NOMO-1 (cell line): ENCODE measurements around the gene IFNAR1.
A peak's percentile ranks its signal among the peaks of the same experiment; 100 is the strongest.
"Not testable (repeated sequence)": the region's sequence is repeated elsewhere in the genome, so short reads cannot be mapped to it uniquely, and the experiment has no call there.

Experiments
- DNase-seq, 2 experiments: peaks; one replicate each; lab custom pipeline; 2025; ENCODE audit not compliant: unreplicated experiment in 2 of 2; lab: John Stamatoyannopoulos, UW

IFNAR1 gene

GRCh38 chr21:33374080-33374449 lies 49.3 kb downstream of the IFNAR1 start:
- DNase-seq: peak in 1 of 2 experiments; percentile 76

GRCh38 chr21:33374450-33375096 lies 49.8 kb downstream of the IFNAR1 start:
- peak; percentile 78 to 89 for DNase-seq

- DNase-seq: no peak
Observed at GRCh38 chr21:33375101-33375644, 50.4 kb downstream of the IFNAR1 start.

GRCh38 chr21:33377221-33377920 lies 52.6 kb downstream of the IFNAR1 start:
- DNase-seq: no peak

- no peak for DNase-seq
Observed at GRCh38 chr21:33378081-33378480, 53.3 kb downstream of the IFNAR1 start.

GRCh38 chr21:33379934-33380333 lies 55.2 kb downstream of the IFNAR1 start:
- peak; percentile 69 to 93 for DNase-seq

GRCh38 chr21:33380483-33380998 lies 55.8 kb downstream of the IFNAR1 start:
- peak; percentile 88 to 91 for DNase-seq

- not testable (repeated sequence) for DNase-seq
Observed at GRCh38 chr21:33381381-33381780, 56.6 kb downstream of the IFNAR1 start.

- peak; percentile 86 to 94 for DNase-seq
Observed at GRCh38 chr21:33383056-33383888, 58.5 kb downstream of the IFNAR1 start.

GRCh38 chr21:33384841-33385331 lies 60.1 kb downstream of the IFNAR1 start:
- no peak for DNase-seq

- no peak for DNase-seq
Observed at GRCh38 chr21:33386222-33386784, 61.5 kb downstream of the IFNAR1 start.

- no peak for DNase-seq
Observed at GRCh38 chr21:33387294-33387693, 62.5 kb downstream of the IFNAR1 start.

- DNase-seq: peak; percentile 65 to 94
Observed at GRCh38 chr21:33388188-33388587, 63.4 kb downstream of the IFNAR1 start.

- no peak for DNase-seq
Observed at GRCh38 chr21:33390479-33390878, 65.7 kb downstream of the IFNAR1 start.

GRCh38 chr21:33391656-33392055 lies 66.9 kb downstream of the IFNAR1 start:
- no peak for DNase-seq

GRCh38 chr21:33392284-33392985 lies 67.7 kb downstream of the IFNAR1 start:
- DNase-seq: no peak

GRCh38 chr21:33393348-33393747 lies 68.6 kb downstream of the IFNAR1 start:
- peak in 1 of 2 experiments; percentile 47 for DNase-seq

GRCh38 chr21:33394260-33394659 lies 69.5 kb downstream of the IFNAR1 start:
- DNase-seq: peak; percentile 83 to 92

- no peak for DNase-seq
Observed at GRCh38 chr21:33395891-33396331, 71.1 kb downstream of the IFNAR1 start.

- DNase-seq: no peak
Observed at GRCh38 chr21:33396436-33396835, 71.7 kb downstream of the IFNAR1 start.
